ENCODE data around the gene TOMM20.
"Not testable (repeated sequence)": the region's sequence is repeated elsewhere in the genome, so short reads cannot be mapped to it uniquely, and the experiment has no call there.

Gene TOMM20

GRCh38 chr1:235128456-235129328 is at the start of gene TOMM20:
TOMM20 (minus strand) TSS chr1:235128837; CDS start chr1:235128715, 122 bp downstream.
- peak within 1 kb of the TSS; percentile 82 for H3K4me3 ChIP-seq (ENCODE audit: low read length)
- TF ChIP-seq ZNF274 (IDR thresholded peaks at IDR 0.05; ENCODE audit: low read depth, low read length), result no peak

GRCh38 chr1:235176486-235176885 is 47.8 kb upstream of the TOMM20 start:
- no peak overlapping the region for H3K4me3 ChIP-seq (ENCODE audit: low read length)
- no peak for TF ChIP-seq ZNF274 (IDR thresholded peaks at IDR 0.05; ENCODE audit: low read depth, low read length)

DNA sequence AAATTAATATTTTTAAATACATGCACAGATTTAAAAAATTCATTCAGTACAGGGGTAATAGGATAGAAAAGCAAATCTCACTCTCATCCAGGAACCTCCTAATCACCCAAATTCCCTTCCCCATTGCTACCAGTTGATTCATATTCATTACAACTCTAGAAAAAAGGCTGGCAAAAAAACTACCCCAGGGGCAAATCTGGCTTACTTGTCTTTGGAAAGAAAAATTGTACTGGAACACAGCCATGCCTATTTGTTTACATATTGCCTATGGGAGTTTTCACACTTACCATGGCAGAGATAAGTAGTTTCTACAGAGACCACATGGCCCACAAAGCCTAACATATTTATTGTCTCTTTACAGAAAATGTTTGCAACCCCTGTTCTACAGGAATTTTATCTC is 41.3 kb upstream of the TOMM20 start:
- no peak for TF ChIP-seq ZNF274 (IDR thresholded peaks at IDR 0.05; ENCODE audit: low read depth, low read length)
- H3K4me3 ChIP-seq (ENCODE audit: low read length), result no peak overlapping the region

- no peak for TF ChIP-seq ZNF274 (IDR thresholded peaks at IDR 0.05; ENCODE audit: low read depth, low read length)
- no peak overlapping the region for H3K4me3 ChIP-seq (ENCODE audit: low read length)
These were observed 39.7 kb upstream of the TOMM20 start for GRCh38 chr1:235168375-235168774.

- no peak for TF ChIP-seq ZNF274 (IDR thresholded peaks at IDR 0.05; ENCODE audit: low read depth, low read length)
- H3K4me3 ChIP-seq (ENCODE audit: low read length), result peak overlapping the region; percentile 90
These were observed 33.2 kb upstream of the TOMM20 start for GRCh38 chr1:235161685-235162327.

- TF ChIP-seq ZNF274 (IDR thresholded peaks at IDR 0.05; ENCODE audit: low read depth, low read length), result no peak
- H3K4me3 ChIP-seq (ENCODE audit: low read length), result peak within 1 kb of the TSS; percentile 90
These were observed 32.5 kb upstream of the TOMM20 start, which contains the start of gene RBM34 for GRCh38 chr1:235160957-235161684. RBM34 (minus strand) TSS chr1:235161250; CDS start chr1:235161226, 24 bp downstream.

GRCh38 chr1:235160383-235160956 is 31.8 kb upstream of the TOMM20 start:
- no peak for TF ChIP-seq ZNF274 (IDR thresholded peaks at IDR 0.05; ENCODE audit: low read depth, low read length)
- H3K4me3 ChIP-seq (ENCODE audit: low read length), result peak overlapping the region; percentile 90

GRCh38 chr1:235159930-235160329 is 31.3 kb upstream of the TOMM20 start:
- H3K4me3 ChIP-seq (ENCODE audit: low read length), result peak overlapping the region; percentile 90

DNA sequence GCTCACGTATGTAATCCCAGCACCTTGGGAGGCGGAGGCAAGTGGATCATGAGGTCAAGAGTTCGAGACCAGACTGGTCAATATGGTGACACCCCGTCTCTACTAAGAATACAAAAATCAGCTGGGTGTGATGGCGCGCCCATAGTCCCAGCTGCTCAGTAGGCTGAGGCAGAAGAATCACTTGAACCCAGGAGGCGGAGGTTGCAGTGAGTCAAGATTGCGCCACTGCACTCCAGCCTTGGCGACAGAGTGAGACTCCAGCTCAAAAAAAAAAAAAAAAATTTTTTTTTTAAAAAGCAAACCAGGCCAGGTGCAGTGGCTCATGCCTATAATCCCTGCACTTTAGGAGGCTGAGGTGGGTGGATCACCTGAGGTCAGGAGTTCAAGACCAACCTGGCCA is 30.6 kb upstream of the TOMM20 start:
- not testable (repeated sequence) for H3K4me3 ChIP-seq (ENCODE audit: low read length)

- no peak overlapping the region for H3K4me3 ChIP-seq (ENCODE audit: low read length)
- no peak for TF ChIP-seq ZNF274 (IDR thresholded peaks at IDR 0.05; ENCODE audit: low read depth, low read length)
These were observed 30.0 kb upstream of the TOMM20 start for GRCh38 chr1:235158680-235159079.

- TF ChIP-seq ZNF274 (IDR thresholded peaks at IDR 0.05; ENCODE audit: low read depth, low read length), result no peak
- H3K4me3 ChIP-seq (ENCODE audit: low read length), result no peak overlapping the region
These were observed 28.5 kb upstream of the TOMM20 start for GRCh38 chr1:235157150-235157549.

DNA sequence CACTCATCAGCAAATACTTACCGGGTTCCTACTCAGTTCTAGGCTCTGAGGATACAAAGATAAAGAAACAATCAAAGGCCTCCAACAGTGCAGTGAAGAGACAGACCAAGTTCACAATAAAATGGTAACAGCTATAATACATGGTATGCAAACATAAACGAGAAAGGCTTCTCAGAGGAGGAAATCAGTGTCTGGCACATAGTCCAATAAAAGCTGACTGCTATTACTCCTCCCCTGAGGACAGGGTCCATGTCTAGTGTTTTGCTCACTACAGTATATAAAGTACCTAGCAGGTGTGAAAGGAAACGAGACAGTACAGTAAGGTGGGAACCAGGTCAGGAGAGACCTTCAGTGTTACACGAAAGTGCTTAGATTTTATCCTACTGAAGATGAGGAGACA is 28.1 kb upstream of the TOMM20 start:
- TF ChIP-seq ZNF274 (IDR thresholded peaks at IDR 0.05; ENCODE audit: low read depth, low read length), result no peak
- H3K4me3 ChIP-seq (ENCODE audit: low read length), result no peak overlapping the region

DNA sequence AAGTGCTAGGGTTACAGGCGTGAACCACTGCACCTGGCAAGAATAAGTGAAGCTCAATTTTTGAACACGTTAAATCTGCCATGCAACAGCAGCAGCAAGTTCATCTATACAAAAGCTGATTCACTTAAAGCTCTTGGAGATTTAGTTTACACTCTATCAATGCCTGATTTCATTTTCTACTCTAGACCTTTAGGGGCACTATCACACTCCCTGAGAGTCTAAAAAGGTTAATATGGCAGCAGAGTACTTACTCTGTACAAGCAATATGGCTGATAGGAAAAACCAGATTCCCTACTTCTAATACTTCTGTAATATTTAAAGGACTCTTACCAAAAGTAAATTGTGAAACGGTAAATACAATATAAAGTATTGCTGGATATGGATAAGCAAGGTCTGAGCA is 27.6 kb upstream of the TOMM20 start:
- TF ChIP-seq ZNF274 (IDR thresholded peaks at IDR 0.05; ENCODE audit: low read depth, low read length), result no peak
- no peak overlapping the region for H3K4me3 ChIP-seq (ENCODE audit: low read length)

GRCh38 chr1:235152235-235152634 is 23.6 kb upstream of the TOMM20 start:
- TF ChIP-seq ZNF274 (IDR thresholded peaks at IDR 0.05; ENCODE audit: low read depth, low read length), result no peak

More at GRCh38 chr1:235152235-235152634, 23.6 kb upstream of the TOMM20 start:
- H3K4me3 ChIP-seq (ENCODE audit: low read length), result no peak overlapping the region

Data from GM08714 (cell line).